GOT3 (cell line): ENCODE data around the gene SMOC1.

Source experiments
- DNase-seq: peaks from one replicate; lab custom pipeline; 2025; ENCODE audit warnings: mixed read lengths; lab: John Stamatoyannopoulos, UW

The SMOC1 gene, protein sequence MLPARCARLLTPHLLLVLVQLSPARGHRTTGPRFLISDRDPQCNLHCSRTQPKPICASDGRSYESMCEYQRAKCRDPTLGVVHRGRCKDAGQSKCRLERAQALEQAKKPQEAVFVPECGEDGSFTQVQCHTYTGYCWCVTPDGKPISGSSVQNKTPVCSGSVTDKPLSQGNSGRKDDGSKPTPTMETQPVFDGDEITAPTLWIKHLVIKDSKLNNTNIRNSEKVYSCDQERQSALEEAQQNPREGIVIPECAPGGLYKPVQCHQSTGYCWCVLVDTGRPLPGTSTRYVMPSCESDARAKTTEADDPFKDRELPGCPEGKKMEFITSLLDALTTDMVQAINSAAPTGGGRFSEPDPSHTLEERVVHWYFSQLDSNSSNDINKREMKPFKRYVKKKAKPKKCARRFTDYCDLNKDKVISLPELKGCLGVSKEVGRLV

DNA sequence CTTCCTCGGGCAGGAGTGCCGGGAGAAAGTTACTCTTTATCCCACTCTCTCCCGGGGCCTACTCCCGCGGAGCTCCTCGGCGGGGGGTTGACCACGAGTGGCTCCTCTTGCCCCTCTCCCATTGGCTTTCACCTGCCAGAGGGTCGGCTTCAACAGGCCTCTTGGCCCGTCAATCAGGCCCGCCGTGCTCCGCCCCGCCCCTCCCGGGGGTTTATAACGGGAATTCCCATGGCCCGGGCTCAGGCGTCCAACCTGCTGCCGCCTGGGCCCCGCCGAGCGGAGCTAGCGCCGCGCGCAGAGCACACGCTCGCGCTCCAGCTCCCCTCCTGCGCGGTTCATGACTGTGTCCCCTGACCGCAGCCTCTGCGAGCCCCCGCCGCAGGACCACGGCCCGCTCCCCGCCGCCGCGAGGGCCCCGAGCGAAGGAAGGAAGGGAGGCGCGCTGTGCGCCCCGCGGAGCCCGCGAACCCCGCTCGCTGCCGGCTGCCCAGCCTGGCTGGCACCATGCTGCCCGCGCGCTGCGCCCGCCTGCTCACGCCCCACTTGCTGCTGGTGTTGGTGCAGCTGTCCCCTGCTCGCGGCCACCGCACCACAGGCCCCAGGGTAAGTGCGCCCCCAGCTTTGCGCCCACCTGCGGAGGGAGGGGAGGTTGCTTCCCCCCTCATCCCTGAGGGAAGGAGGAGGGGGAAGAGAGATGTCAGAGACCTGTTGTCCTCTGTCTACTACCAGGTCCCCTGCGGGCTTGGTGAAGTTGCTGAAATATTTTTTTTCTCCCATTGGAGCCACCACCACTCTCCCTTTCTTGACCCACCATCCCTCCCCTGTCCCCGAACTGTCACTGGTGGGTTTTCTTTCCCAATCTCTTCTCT, at the start of gene SMOC1:
TSS of gene SMOC1 (plus strand) at position 242 of the 869 bp plus-strand sequence. CDS start at position 505, 263 bp downstream.
- DNase-seq, result no peak

DNA sequence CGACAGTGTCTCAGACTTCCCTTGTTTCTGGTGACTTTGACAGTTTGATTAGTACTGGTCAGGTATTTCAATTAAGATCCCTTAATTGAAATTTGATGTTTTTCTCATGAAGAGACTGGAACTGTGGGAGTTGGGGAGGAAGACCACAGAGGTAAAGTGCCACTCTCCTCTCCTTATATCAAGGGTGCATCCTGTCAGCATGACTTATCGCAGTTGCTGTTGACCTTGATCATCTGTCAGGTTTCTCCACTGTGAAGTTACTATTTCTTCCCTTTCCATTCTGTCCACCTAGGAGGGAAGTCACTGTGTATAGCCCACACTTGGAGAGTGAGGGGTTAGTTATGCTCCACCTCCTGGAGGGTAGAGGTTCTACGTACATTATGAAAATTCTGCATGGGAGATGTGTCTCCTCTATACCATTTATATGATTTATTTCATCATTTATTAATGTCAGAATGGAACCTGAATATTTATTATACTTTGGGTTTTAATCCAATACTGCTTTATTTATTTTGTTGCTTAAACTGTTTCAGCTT, 40.3 kb upstream of the SMOC1 start:
- DNase-seq, result no peak

DNA sequence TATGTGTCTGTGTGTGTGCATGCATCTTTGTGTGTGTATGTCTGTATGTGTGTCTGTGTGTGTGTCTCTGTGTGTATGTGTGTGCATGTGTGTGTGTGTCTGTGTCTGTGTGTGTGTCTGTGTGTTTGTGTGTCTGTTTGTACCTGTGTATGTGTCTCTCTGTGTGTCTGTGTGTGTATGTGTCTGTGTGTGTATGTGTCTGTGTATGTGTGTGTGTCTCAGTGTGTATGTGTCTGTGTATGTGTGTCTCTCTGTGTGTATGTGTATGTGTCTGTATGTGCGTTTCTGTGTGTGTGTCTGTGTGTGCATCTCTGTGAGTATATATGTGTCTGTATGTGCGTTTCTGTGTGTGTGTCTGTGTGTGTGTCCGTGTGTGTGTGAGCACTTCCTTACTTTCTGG, 39.6 kb upstream of the SMOC1 start:
- DNase-seq, result no peak

DNA sequence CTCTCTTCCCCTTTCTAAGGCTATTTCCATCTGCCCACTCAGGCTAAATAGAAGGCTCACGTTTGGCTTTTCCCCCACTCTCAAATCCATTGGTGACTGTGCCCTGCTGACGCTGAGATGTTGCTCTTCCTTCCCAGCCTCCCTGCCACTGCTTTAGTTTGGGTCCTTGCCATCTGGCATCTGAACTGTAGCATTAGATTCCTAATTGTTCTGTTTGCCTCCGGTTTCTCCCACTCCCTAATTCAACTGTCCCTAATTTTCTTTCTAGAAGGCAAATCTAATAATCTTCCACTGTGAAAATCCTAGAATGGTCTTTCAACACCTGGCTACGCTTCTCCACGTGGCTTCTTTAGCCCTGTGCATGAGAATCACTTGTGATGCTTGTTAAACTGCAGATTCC, 37.6 kb upstream of the SMOC1 start:
- no peak for DNase-seq

DNA sequence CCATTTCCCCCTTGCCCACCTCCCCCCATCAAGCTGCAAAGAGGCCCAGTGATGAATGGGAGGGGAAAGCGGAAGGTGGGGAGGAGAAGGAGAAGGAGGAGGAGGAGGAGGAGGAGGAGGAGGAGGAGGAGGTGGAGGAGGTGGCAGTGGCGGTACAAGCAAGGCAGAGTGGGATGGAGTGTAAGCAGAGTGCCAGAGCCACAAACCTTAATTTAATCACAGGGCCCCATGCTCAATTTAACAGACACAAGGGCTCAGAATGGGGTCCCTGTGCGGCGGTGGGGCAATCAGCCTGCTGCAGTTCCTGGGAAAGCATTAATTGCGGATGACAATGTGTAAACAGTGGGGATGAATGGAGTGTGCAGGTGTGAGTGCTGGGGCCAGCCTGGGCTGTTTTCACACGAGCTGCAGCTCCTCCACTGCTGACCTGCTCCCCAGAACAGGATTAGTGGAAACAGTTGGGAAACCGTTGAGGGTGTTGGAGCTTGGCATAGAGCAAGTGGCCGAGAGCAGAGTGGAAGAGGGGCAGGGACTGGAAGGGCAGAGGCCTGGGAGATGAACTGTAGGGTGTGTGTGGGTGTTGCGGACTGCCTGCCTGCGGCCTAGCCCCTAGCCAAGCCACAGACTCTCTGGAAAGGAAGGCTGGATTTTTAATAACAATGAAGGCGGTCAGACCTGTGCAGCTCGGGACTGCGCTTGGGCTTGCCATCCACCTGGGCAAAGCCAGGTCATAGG, 36.4 kb upstream of the SMOC1 start:
- no peak for DNase-seq

DNA sequence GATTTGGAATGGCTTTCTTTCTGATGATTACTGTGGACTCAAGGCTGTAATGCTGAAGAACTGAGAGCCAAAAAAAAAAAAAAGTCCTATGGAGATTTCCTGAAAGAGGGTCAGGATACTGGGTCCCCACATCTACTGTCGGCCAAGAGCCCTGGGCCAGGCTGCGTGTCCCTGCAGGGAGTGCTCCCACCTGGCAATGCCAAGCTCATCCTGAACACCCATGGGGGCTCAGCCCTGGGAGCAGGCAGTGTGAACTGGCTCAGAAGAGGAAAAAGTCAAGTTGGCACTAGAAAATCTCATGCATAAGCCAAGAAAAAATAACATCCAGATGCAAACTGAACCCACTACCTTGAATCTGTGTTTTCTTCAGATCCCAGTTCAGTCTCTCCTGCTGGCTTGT, 35.0 kb upstream of the SMOC1 start:
- no peak for DNase-seq

DNA sequence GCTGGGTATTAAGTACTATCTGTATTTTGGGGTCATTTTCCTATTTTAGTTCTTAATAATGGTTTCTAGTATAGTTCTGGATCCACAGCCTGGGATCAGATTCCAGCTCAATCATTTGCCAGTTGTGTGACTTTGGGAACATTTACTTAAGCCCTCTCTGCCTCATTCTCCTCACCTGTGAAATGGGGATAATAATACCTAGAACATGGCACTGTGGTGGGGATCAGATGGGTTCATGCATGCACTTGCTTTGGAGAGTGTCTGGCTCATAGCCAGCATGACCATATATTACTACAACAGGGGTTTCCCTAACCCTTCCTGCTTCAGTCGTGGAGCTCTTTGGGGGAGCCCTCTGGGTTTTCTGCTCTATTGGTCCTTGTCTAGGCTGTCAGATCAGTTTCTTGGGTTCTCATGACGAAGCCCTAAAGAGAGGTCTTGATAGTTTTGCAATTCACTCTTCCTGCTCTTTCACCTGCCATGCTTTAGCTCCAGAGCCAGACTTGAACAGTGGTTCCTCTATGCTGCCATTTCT, 34.1 kb upstream of the SMOC1 start:
- no peak for DNase-seq

DNA sequence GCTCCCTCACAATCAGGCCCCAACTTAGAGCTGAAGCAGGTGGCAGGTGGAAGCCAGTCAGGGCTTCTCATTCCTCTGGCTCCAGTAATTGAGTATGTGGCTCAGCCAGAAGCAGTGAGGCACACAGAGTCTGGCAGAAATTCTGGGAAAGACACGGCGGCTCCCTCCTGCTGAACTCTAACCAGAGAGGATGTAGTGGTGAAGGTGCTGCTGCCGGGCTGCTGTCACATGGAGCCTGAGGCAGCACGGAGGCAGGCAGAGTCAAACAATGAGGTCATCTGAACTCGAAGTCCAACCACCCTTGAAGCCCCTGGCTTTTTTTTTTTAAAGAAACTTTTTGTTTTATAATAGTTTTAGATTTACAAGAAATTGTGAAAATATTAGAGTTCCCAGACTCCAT, 33.4 kb upstream of the SMOC1 start:
- no peak for DNase-seq

DNA sequence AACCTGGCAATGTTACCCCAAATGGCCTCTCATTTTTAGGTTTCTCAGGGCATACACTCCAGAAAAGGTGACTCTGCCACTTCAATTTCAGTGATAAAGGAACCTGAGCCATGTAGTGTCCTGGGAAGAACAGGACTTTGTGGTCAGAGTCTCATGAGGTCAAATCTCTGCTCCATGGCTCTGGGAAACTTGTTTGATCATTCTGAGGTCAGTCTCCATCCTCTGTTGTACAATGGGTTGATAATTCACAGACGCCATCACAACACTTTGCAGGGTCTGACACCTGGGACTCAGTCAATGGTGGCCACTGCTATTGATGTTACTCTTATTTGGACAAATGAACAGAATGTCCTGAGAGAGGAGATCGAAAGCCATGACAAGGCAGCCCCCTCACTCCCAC, 31.1 kb upstream of the SMOC1 start:
- no peak for DNase-seq

DNA sequence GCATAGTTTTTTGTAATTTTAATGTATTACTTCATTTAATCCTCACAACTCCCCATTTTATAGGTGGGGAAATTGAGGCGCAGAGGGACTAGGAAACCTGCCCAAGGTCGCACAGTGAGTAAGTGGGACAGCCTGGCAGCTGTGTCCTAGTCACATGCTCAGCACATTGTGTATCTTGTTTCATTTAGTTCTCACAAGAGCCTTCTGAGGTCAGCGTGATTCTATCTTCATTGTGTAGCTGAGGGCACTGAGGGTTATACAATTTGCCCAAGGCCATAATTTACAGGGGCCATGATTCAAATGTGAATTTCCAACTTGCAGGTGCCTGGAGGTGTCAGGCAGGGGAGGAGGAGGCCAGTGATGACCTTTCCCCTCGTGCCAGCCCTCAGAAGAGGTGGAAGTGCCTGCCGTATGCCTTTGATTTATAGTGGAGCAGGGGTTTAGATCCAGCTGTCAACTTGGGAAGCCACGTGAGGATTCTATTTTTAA, 30.3 kb upstream of the SMOC1 start:
- DNase-seq, result no peak

DNA sequence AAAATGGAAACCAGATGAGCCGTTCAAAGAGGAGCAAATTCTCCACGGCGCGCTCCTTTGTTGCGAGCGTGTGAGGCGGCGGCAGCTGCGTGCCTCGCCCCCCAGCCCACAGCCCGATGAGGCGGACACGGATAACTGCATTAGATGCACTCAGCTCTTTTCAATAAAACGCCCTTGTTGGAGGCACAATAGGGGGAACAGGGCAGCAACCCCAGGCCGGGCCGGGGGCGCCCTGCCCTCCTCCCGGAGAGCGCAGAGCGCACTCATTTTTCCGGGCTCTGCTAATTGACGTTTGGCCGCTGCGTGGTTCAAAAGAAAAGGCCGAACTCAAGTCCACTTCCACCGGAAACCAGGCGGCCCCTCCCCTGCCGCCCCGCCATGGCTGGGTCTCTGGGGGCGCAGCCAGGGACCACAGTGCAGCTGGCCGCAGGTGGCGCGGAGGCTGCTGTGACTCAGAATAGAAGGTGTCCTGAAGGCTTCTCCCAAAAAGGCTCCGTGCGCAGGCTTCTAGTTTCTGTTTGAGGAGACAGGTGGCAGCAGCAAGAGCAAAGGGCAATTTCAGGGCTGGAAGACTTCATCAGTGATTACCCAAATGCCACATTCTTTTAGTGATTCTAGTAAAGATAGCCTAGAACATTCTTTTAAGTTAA, 29.0 kb upstream of the SMOC1 start:
- DNase-seq, result no peak

DNA sequence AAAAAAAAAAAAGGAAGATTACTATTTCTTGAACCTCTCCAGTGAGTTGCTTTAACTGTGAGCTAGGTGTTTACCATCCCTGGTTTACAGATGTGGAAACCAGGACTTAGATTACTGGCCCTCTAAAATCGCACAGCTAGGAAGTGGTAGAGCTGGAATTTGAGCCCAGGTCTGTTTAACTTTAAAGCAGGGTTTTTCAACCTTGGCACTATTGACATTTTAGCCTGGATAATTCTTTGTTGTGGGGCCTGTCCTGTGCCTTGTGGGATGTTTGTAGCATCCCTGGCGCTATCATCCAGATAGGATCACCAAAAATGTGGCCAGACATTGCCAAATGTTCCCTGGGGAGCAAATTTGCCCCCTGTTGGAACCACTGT, 28.5 kb upstream of the SMOC1 start:
- no peak for DNase-seq

DNA sequence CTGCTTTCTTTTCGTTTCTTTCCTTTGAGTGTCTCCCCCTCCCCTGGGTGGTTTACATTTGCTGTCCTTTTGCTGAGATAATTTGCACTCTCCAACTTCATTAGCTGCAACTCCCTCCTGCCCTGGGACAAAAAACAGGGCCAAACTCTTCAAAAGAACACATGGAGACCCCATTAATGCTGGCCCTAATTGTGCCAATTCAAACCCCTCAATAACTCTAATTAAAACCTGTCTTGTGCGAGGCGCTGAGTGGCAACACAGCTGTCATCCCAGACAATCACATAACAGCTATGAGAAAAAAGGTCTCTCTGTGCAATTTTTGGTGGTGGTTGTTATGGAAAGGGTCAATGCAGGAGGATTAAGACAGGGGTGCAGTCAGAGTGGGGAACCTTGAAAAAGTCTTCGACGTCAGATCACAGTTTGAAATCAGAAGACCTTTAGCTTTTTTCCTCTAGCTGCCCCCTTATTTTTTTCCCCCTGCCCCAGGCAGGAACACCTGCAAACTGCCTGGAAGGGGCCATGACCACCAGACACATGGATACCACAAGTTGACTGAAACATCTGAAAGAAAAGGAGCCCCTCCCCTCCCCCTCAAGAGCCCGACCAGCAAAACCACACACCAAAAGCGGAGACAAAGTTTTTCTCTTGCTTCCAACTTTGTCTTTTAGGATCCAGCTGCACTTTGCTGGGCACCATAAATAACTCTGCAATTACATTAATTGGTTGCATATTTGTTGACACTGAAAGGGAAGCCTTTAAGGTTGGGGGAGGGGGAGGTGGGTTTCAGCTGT, 26.5 kb upstream of the SMOC1 start:
- DNase-seq, result no peak

DNA sequence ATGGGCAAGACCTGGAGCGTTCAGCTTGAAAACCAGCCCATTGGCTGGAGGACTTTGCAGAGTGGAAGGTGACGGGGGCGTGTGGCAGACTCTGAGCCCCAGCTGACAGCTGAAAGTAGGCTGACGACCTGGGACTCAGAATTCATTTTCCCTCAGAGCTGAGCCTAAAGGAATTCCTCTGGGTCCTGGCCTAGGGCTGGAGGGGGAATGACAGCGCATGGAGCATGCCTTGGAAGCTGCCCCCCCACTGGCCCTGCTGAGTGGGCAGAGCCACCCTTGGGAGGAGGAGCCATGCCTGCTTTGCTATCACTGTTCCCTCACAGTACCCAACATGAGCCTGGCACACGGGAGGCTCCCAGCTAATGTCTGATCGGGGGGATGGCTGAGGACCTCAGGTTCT, 25.4 kb upstream of the SMOC1 start:
- no peak for DNase-seq

DNA sequence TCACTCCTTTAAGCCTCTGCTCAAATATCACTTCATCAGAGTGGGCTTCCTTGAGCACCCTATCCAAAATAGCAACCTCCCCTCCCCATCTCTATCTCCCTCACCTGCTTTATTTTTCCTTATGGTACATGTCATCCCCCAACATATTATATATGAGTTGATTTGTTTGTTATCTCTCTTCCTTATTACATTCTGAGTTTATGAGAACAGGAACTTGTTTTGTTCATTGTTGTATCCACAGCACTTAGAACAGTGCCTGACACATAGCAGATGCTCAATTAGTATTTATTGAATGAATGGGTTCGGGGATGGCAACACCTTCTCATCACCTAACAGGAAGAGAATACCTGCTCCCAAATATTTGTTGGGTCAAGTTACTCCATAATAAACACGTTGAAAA, 24.6 kb upstream of the SMOC1 start:
- no peak for DNase-seq

DNA sequence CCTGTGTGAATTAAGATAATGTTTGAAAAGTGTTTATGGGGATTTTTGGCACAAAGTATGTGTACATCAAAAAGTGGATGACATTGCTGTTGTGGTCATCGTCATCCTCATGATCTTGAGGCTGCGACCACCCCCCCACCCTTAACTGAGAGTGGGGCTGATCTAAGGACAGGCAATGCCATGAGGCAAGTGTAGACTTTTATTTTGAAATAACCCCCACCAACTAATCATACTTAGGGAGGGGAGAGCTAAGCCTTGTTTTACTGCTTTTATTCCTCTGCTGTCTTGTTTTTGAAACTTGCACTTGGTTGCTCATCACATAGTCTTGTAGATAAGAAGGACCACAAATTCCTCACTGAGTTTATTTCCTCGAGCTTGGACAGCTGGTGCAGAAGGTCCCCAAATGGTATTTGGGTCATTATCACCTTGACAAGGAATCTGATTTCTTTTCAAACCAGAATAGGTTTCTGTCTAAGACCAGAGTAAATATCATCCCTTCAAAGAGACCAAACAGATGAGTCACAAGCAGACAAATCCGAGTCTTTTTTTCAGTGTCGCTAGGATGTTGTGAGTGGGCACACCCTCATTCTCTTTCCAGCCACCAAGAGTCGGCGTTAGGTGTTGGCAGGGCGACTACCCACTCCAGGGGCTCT, 23.9 kb upstream of the SMOC1 start:
- no peak for DNase-seq

DNA sequence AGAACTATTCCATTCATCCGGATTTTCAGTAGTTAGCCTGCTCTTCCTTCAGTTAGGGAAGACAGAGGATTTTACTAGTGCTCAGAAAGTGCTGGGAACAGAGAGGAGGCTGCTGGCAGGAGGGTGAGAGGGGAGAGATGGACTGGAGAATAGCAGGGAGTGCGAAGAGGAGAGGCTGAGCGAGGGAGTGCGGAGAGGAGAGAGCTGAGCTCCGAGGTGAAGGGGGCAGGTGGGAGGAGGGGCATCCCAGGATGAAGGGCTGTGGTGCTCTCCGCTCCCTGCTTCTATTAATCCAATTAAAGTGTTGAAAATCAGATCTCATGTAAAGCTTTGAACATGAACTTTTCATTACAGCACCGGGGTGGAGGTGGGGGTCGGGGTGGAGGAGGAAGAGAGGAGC, 20.4 kb upstream of the SMOC1 start:
- no peak for DNase-seq

DNA sequence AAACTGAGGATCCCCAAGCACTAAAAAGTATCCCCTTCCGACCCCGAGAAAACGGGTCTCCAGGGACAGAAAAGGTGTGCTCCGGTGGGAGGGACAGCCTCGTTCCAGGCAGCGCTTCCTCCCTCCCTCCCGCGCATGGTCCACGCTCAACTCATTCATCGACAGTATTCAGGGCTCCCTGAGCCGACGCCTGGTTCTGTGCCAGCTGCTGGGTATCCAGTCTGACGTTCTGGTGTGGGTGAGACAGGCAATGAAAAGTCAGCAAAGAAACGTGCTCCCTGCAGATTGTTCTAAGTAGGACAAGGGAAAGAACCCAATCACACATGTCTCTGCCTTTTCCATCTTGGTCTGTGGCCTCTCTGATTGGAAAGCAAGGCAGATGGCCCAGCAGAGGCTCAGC, 19.6 kb upstream of the SMOC1 start:
- no peak for DNase-seq

DNA sequence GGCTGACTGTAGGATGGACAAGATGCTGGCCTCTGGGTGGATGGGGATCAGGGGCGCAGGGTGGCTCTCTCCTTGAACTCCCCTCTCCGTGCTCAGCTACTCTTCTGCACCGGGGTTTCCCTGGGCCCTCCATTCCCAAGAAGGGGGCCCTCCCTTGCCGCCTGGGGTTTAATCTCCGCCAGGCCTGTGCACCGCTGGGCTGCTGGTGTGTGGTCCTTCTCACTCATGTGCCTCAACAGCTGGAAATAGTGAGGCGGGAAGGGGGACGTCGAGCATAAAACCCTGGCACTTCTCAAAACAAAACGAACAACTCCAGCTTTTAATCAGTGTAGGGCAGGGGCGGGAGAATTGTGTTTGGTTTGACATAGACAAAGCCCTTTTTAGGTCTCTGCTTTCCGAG, 19.0 kb upstream of the SMOC1 start:
- no peak for DNase-seq

DNA sequence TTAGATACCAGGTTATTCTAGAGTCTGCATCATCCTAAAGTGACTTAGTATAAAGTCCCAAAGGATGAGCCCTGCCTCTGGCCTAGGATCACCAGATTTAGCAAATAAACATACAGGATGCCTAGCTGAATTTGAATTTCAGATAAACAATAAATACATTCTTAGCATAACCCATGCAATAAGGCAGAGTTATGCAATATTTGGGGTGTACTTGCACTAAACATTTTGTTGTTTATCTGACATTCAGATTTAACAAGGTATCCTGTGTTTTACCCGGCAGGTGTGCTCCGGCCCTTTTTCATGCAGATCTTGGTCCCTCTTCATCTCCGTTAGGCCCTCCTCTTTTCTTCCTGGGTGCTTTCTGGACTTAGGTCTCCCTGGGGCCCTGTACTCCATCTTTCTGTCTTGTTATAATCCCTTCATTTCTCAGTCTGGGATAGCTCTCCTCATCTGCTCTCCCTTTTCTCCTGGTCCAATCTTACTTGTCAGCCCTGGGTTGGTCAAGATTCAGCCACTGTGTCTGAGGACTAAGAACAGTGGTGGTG, 18.1 kb upstream of the SMOC1 start:
- no peak for DNase-seq
